CD4-positive, alpha-beta T cell treated with Interleukin-6 for 4 hours (primary cell): ENCODE data around the gene PCLO.
"Not testable (repeated sequence)": the region's sequence is repeated elsewhere in the genome, so short reads cannot be mapped to it uniquely, and the experiment has no call there.

Experiments
- DNase-seq: peaks from one replicate; pipeline ENCODE4 v3.0.0-alpha.2; 2020; ENCODE audit warnings: mixed read lengths

PCLO gene

GRCh38 chr7:83130623-83131545, 31.8 kb downstream of the PCLO start:
- DNase-seq: no peak

DNA sequence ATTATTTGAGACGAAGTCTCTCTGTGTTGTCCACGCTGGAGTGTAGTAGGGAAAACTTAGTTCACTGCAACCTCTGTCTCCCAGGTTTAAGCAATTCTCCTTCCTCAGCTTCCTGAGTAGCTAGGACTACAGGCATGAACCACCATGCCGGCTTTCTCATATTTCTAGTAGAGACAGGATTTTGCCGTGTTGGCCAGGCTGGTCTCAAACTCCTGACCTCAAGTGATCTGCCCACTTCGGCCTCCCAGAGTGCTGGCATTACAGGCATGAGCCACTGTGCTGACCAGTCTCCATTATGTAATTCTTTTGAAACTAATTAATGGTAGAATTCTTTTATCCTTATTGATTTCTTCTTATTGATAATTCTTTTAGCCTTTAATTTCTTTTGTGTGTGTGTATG, 32.5 kb downstream of the PCLO start:
- no peak for DNase-seq

DNA sequence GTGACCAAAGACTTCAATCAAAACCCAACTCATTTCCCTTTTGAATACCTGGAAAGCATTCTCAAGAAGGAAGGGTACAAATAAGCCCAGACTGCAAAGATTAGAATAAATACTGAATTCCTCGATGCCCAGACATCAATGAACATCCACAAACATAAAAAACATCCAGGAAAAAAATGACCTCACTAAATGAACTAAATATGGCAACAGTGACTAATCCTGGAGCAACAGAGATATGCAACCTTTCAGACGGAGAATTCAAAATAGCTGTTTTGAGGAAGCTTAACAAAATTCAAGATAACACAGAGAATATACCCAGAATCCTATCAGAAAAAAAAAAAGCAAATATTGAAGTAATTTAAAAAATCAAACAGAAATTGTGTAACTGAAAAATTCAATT, 43.2 kb downstream of the PCLO start:
- DNase-seq: no peak

GRCh38 chr7:83119026-83119382, 43.7 kb downstream of the PCLO start:
- no peak for DNase-seq

GRCh38 chr7:83118347-83119025, 44.2 kb downstream of the PCLO start:
- DNase-seq: no peak

GRCh38 chr7:83117466-83117865, 45.2 kb downstream of the PCLO start:
- no peak for DNase-seq

GRCh38 chr7:83111391-83111790, 51.3 kb downstream of the PCLO start:
- no peak for DNase-seq

GRCh38 chr7:83109352-83109751, 53.3 kb downstream of the PCLO start:
- DNase-seq: no peak

- DNase-seq: no peak
Observed at GRCh38 chr7:83105948-83106347, 56.7 kb downstream of the PCLO start.

- DNase-seq: no peak
Observed at GRCh38 chr7:83105063-83105462, 57.6 kb downstream of the PCLO start.

DNA sequence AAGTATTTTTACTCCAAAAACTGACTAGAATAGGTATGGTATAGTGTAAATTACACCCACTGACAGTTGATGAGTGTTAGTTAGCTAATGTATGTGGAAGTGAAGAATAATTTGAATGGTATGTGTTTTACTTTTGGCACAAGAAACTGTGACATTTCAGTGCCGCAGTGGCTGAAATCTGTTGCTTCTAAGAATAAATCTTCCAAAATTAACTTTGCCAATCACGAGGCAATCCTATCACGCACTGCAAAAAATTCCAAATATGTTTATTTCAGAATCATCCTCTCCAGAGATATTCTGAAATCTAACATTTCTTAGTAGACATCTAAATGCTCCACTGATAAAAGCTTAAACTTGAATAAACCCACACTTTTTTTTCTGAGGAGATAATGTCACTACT, 61.2 kb downstream of the PCLO start:
- no peak for DNase-seq

- DNase-seq: no peak
Observed at GRCh38 chr7:83096065-83096580, 66.6 kb downstream of the PCLO start.

DNA sequence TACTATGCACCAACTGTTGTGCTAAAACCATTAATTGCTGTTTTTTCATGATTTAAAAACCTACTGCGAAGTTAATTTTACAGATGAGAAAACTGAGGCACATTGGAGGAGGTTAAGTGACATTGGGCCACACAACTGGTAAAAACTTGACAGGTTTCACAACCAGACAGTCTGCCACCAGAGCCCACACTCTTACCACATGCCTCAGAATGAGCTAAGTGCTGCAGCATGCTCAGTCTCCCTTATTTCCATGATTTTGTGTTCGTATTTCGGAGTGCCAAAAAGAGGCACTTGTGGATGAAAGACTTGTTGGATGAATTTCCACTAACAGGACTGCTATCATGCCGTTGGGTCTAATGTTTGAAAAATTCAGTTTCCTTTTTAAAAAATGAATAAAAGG, 77.4 kb downstream of the PCLO start:
- DNase-seq: no peak

DNA sequence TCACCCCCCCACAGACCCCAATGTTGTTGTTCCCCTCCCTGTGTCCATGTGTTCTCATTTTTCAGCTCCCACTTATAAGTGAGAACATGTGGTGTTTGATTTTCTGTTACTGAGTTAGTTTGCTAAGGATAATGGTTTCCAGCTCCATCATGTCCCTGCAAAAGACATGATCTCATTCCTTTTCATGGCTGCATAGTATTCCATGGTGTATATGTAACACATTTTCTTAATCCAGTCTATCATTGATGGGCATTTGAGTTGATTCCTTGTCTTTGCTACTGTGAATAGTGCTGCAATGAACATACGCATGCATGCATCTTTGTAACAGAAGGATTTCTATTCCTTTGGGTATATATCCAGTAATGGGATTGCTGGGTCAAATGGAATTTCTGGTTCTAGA, 82.8 kb downstream of the PCLO start:
- DNase-seq: not testable (repeated sequence)

- no peak for DNase-seq
Observed at GRCh38 chr7:83077328-83077727, 85.4 kb downstream of the PCLO start.

DNA sequence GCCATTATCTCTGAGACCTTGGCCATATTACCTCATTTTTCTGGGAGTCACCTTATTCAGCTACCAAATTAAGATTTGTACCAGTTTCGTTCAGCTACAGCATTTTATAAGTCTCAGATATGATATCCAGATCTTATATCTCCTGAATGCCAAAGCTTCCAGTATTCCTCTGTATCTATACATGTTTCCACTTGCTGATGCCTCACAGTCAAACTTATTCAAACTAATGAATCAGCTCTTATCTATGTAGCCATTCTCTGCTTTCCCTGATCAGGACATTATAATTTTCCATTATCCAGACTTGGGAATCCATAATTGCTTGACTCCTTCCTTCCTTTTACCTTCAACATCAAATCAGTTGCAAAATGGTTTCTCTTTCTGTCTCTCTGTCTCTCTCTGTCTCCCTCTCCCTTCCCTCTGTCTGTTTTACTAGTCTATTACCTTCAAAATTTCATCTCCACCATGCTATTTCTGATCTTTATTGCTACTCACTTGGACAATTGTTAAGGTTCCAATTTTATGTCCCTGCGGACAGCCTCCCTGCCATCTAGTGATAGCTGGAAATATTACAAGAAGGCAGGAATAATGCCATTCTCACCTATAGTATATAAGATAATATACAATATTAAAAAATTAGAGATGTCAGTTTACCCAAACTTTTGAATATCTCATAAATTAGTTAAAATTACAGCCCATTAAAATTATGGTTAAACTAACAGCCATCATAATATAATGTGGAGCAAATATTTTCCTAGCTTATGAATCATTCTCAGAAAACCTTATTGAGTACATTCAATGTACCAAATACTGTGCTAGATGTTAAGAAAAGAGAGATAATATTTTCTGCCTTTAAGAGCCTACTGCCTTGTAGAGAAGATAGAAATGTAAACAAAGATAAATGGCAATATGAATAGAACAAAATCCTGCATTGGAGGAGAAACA, 89.8 kb downstream of the PCLO start:
- DNase-seq: no peak

- no peak for DNase-seq
Observed at GRCh38 chr7:83065714-83066113, 97.0 kb downstream of the PCLO start.

DNA sequence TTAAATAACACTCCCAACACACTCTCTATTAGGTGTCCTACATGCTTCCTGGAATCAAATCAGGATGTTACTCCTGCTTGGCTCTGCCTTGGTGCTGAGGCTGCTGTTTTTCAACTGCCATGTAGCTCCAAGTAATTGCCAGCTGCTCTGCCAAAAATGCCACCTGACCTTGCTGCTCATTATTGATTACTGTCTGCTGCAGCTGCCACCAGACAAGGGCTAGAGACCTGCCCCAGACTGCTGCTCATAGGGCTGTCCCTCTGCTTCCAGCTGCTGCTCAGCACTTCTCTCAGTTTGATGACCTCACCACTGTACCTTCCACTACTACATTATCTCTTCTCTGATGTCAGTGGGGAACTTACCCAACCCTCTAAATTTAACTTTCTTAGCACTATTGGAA, 102.5 kb downstream of the PCLO start:
- DNase-seq: no peak

- DNase-seq: no peak
Observed at GRCh38 chr7:83058667-83059066, 104.0 kb downstream of the PCLO start.

- DNase-seq: no peak
Observed at GRCh38 chr7:83055197-83055596, 107.5 kb downstream of the PCLO start.

- no peak for DNase-seq
Observed at GRCh38 chr7:83054472-83054871, 108.2 kb downstream of the PCLO start.

DNA sequence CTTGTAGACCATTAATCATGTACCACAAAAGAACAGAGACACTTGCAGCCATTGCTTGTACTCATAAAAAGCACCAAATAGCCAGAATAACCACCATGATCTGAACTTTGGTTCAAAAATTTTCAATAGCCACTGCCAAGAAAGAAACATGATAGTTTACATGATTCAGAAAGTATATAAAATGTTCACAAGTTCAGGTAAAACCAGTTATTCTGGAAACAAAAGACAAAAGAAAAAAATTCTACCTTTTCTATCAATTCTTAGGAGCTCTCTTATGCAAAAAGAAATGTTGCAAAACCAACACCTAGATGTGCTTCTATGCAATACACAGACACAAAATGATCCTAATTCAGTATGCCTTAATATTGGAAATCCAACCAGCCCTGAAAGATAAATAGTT, 108.7 kb downstream of the PCLO start:
- DNase-seq: no peak

GRCh38 chr7:83040484-83040883, 122.2 kb downstream of the PCLO start:
- DNase-seq: no peak
